Liver (tissue), 9 donors: ENCODE measurements around the gene RARS2. TPM values are rescaled to one million over a fixed set of nuclear protein-coding genes. Genes with fewer than 3 reads are reported as not detected.

Experiments used
- DNase-seq: peaks from one replicate; pipeline ENCODE4 v3.0.0-alpha.2; 2017; ENCODE audit warnings: low spot score
- H3K27ac ChIP-seq, 2 donors: one replicate each; pipeline ENCODE4 v1.7.0; 2013; ENCODE audit warnings: inconsistent platforms in 2 of 2, low read length in 2 of 2, control low read depth in 1 of 2, low read depth in 1 of 2, mild to moderate bottlenecking in 1 of 2
- H3K27me3 ChIP-seq, 4 donors: one replicate each; pipeline versions ENCODE4 v1.6.1 to v1.7.0; 2013; ENCODE audit warnings: low read length in 3 of 4, inconsistent platforms in 1 of 4, mild to moderate bottlenecking in 1 of 4, moderate library complexity in 1 of 4; ENCODE audit not compliant: control insufficient read depth in 4 of 4, insufficient read depth in 4 of 4
- H3K36me3 ChIP-seq, 4 donors: one replicate each; pipeline versions ENCODE4 v1.6.1 to v1.7.0; 2013; ENCODE audit warnings: low read length in 3 of 4, mild to moderate bottlenecking in 3 of 4, low read depth in 1 of 4, moderate library complexity in 1 of 4; ENCODE audit not compliant: control insufficient read depth in 4 of 4, insufficient read depth in 3 of 4
- H3K4me1 ChIP-seq, 4 donors: one replicate each; pipeline versions ENCODE4 v1.6.1 to v1.7.0; 2013; ENCODE audit warnings: low read length in 3 of 4, mild to moderate bottlenecking in 3 of 4, moderate library complexity in 1 of 4; ENCODE audit not compliant: control insufficient read depth in 4 of 4, insufficient read depth in 4 of 4
- H3K4me3 ChIP-seq, 3 donors: one replicate each; pipeline versions ENCODE4 v1.6.1 to v1.7.0; 2013; ENCODE audit warnings: low read length in 3 of 3, control low read depth in 1 of 3, low read depth in 1 of 3, mild to moderate bottlenecking in 1 of 3
- H3K9ac ChIP-seq, 2 donors: one replicate each; pipeline ENCODE4 v1.7.0; 2013; ENCODE audit warnings: low read length in 2 of 2, mild to moderate bottlenecking in 2 of 2, moderate library complexity in 2 of 2, control low read depth in 1 of 2, low read depth in 1 of 2
- H3K9me3 ChIP-seq, 4 donors: one replicate each; pipeline versions ENCODE4 v1.6.1 to v1.7.0; 2013; ENCODE audit warnings: low read length in 3 of 4; ENCODE audit not compliant: control insufficient read depth in 4 of 4
- EGR1 ChIP-seq, 2 donors: IDR thresholded peaks; 2 replicates each; pipeline ENCODE4 v1.6.1; 2016 to 2018; ENCODE audit warnings: antibody characterized with exemption in 2 of 2, low read depth in 2 of 2
- FOXA1 ChIP-seq: IDR thresholded peaks from 2 replicates; pipeline ENCODE4 v1.6.1; 2016; ENCODE audit warnings: antibody characterized with exemption
- FOXA2 ChIP-seq: IDR thresholded peaks from 2 replicates; pipeline ENCODE4 v1.6.1; 2016; ENCODE audit warnings: antibody characterized with exemption
- GABPA ChIP-seq, 2 donors: IDR thresholded peaks in 1 of 2; conservative IDR thresholded peaks in 1 of 2; 2 replicates each; pipeline ENCODE4 v1.6.1; 2016; ENCODE audit warnings: antibody characterized with exemption in 2 of 2, mild to moderate bottlenecking in 1 of 2, moderate library complexity in 1 of 2
- HNF4A ChIP-seq, 2 donors: conservative IDR thresholded peaks; 2 replicates each; pipeline ENCODE4 v1.6.1; 2016; ENCODE audit warnings: antibody characterized with exemption in 2 of 2, mild to moderate bottlenecking in 2 of 2
- HNF4G ChIP-seq: IDR thresholded peaks from 2 replicates; pipeline ENCODE4 v1.6.1; 2016; ENCODE audit warnings: antibody characterized with exemption
- JUND ChIP-seq, 2 donors: IDR thresholded peaks; 2 replicates each; pipeline ENCODE4 v1.6.1; 2016; ENCODE audit warnings: antibody characterized with exemption in 2 of 2
- NR2F2 ChIP-seq: IDR thresholded peaks from 2 replicates; pipeline ENCODE4 v1.6.1; 2016; ENCODE audit warnings: antibody characterized with exemption
- RAD21 ChIP-seq, 2 donors: IDR thresholded peaks; 2 replicates each; pipeline ENCODE4 v1.6.1; 2016; ENCODE audit warnings: antibody characterized with exemption in 2 of 2, mild to moderate bottlenecking in 2 of 2
- RXRA ChIP-seq, 2 donors: IDR thresholded peaks; 2 replicates each; pipeline ENCODE4 v1.6.1; 2017 to 2018; ENCODE audit warnings: antibody characterized with exemption in 2 of 2, mild to moderate bottlenecking in 1 of 2
- SP1 ChIP-seq: IDR thresholded peaks from 2 replicates; pipeline ENCODE4 v1.6.1; 2018; ENCODE audit warnings: antibody characterized with exemption, mild to moderate bottlenecking
- TAF1 ChIP-seq: conservative IDR thresholded peaks from 2 replicates; pipeline ENCODE4 v1.6.1; 2016; ENCODE audit warnings: antibody characterized with exemption, mild to moderate bottlenecking
- YY1 ChIP-seq: IDR thresholded peaks from 2 replicates; pipeline ENCODE4 v1.6.1; 2016; ENCODE audit warnings: antibody characterized with exemption, mild to moderate bottlenecking
- WGBS: extraction: QIAGEN DNeasy Blood & Tissue Kit; methylation state at CpG from one replicate; pipeline ENCODE4 v1.1.7; 2013; 5-methylcytosine and 5-hydroxymethylcytosine counted together
- polyA plus RNA-seq, 2 donors: library from polyadenylated mRNA; stranded (reverse) in 1 of 2; unstranded in 1 of 2; fragments of 200-250 nt in 1 of 2; fragments of >200 nt in 1 of 2; fragmentation: Nextera tagmentation in 1 of 2; extraction: Ambion mirVana in 1 of 2; gene quantifications; one replicate each; pipeline versions ENCODE4 v1.2.1 to v1.2.3, GENCODE V29; 2013 to 2015
- total RNA-seq, 2 donors: library from RNA; depleted of rRNA; stranded (reverse); fragments of >200 nt; gene quantifications; one replicate each; pipeline ENCODE4 v1.2.3, GENCODE V29; 2014
- TF ChIP-seq, protein P1 (sequence below): IDR thresholded peaks from 2 replicates; pipeline ENCODE4 v1.6.1; 2016; ENCODE audit warnings: antibody characterized with exemption
- TF ChIP-seq, protein P2 (sequence below): IDR thresholded peaks from 2 replicates; pipeline ENCODE4 v1.6.1; 2016; ENCODE audit warnings: antibody characterized with exemption
- TF ChIP-seq, protein P3 (sequence below): IDR thresholded peaks from 2 replicates; pipeline ENCODE4 v1.6.1; 2016; ENCODE audit warnings: antibody characterized with exemption
- TF ChIP-seq, protein P4 (sequence below): IDR thresholded peaks from 2 replicates; pipeline ENCODE4 v1.6.1; 2016; ENCODE audit warnings: antibody characterized with exemption, mild to moderate bottlenecking
- TF ChIP-seq, protein P5 (sequence below): fragments of 150-350 bp; IDR thresholded peaks from 2 replicates; pipeline ENCODE4 v1.5.1; 2017; ENCODE audit warnings: improper control_type of control experiment, low read depth, low read length; ENCODE audit not compliant: missing input control
- donor health status: healthy.
- donor health status: healthy.
- donor health status: healthy.
- donor health status: healthy.
- donor health status: healthy.

RARS2 gene
- total and polyA plus RNA-seq, 4 donors, result 10.9 to 19.2 (median 16.4) TPM

DNA sequence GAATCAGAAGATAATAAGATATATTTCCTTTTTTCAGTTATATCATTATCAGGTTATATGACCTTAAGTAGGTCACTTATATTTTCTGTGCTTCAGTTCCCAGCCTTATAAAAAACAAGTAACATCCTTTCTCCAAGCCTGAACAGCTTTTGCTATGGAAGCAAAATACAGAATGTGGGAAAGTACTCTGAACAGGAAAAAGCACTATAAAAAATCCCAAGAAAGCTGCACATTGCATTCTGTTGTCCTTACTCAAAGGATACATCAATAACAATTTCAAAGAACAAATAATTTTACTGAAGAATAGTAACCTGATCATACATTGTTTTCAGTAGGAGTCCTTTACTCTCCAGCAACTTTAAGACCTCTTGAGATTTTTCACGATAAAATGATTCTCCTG is 60.6 kb downstream of the RARS2 start:
- TF ChIP-seq, protein P1, sequence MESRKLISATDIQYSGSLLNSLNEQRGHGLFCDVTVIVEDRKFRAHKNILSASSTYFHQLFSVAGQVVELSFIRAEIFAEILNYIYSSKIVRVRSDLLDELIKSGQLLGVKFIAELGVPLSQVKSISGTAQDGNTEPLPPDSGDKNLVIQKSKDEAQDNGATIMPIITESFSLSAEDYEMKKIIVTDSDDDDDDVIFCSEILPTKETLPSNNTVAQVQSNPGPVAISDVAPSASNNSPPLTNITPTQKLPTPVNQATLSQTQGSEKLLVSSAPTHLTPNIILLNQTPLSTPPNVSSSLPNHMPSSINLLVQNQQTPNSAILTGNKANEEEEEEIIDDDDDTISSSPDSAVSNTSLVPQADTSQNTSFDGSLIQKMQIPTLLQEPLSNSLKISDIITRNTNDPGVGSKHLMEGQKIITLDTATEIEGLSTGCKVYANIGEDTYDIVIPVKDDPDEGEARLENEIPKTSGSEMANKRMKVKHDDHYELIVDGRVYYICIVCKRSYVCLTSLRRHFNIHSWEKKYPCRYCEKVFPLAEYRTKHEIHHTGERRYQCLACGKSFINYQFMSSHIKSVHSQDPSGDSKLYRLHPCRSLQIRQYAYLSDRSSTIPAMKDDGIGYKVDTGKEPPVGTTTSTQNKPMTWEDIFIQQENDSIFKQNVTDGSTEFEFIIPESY, result no peak
- TF ChIP-seq GABPA (IDR thresholded peaks at IDR 0.05 in 1 of 2, conservative IDR thresholded peaks at IDR 0.05 in 1 of 2), result no peak
- TF ChIP-seq HNF4A (conservative IDR thresholded peaks at IDR 0.05), result no peak
- TF ChIP-seq SP1, result no peak
- no peak for TF ChIP-seq NR2F2
- no peak for TF ChIP-seq YY1
- TF ChIP-seq, protein P2, sequence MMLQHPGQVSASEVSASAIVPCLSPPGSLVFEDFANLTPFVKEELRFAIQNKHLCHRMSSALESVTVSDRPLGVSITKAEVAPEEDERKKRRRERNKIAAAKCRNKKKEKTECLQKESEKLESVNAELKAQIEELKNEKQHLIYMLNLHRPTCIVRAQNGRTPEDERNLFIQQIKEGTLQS, result no peak
- no peak for TF ChIP-seq TAF1
- no peak for TF ChIP-seq JUND (IDR thresholded peaks at IDR 0.05)
- no peak for TF ChIP-seq EGR1 (IDR thresholded peaks at IDR 0.05; ENCODE audit: low read depth in 2 of 2)
- no peak for TF ChIP-seq FOXA1
- no peak for TF ChIP-seq RAD21 (IDR thresholded peaks at IDR 0.05)
- TF ChIP-seq RXRA (IDR thresholded peaks at IDR 0.05), result no peak
- TF ChIP-seq FOXA2, result no peak
- TF ChIP-seq HNF4G, result no peak
- TF ChIP-seq, protein P3, sequence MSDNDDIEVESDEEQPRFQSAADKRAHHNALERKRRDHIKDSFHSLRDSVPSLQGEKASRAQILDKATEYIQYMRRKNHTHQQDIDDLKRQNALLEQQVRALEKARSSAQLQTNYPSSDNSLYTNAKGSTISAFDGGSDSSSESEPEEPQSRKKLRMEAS, result no peak
- 91% methylated on average over 1 of the region's 1 CpG for WGBS
- Histone ChIP-seq H3K27ac (no peak overlapping the region), H3K4me1 (peaks cover 0 to 7% (median 4%) of the 10 kb centered on the region in 4 donors), H3K9ac (no peak overlapping the region), H3K9me3 (no peaks in the 10 kb centered on the region), H3K4me3 (no peak overlapping the region), H3K36me3 (peaks cover 5 to 20% (median 13%) of the 10 kb centered on the region in 4 donors), H3K27me3 (no peaks in the 10 kb centered on the region)
- DNase-seq, result no peak

DNA sequence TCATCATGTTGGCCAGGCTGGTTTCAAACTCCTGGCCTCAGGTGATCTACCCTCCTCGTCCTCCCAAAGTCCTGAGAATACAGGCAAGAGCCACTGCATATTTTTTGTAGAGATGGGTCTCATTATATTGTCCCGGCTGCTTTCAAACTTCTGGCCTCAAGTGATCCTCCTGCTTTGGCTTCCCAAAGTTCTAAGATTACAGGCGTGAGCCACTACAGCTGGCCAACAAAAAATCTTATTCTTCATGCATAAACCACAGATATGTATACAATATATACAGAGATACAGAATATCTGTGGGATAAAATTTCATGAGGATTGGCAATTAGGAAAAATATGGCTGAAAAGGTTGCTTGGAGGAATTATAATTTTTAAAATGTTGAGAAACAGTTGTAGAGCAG is 67.1 kb downstream of the RARS2 start:
- Histone ChIP-seq H3K27me3 (no peaks in the 10 kb centered on the region), H3K4me1 (no peaks in the 10 kb centered on the region), H3K9me3 (no peaks in the 10 kb centered on the region), H3K4me3 (no peak overlapping the region), H3K36me3 (peaks cover 8 to 32% (median 17%) of the 10 kb centered on the region in 4 donors), H3K27ac (no peak overlapping the region), H3K9ac (no peak overlapping the region)
- WGBS, result over 99% methylated on average over 3 of the region's 3 CpGs
- DNase-seq, result no peak
- no peak for TF ChIP-seq HNF4A (conservative IDR thresholded peaks at IDR 0.05)
- no peak for TF ChIP-seq FOXA1
- TF ChIP-seq, protein P4, sequence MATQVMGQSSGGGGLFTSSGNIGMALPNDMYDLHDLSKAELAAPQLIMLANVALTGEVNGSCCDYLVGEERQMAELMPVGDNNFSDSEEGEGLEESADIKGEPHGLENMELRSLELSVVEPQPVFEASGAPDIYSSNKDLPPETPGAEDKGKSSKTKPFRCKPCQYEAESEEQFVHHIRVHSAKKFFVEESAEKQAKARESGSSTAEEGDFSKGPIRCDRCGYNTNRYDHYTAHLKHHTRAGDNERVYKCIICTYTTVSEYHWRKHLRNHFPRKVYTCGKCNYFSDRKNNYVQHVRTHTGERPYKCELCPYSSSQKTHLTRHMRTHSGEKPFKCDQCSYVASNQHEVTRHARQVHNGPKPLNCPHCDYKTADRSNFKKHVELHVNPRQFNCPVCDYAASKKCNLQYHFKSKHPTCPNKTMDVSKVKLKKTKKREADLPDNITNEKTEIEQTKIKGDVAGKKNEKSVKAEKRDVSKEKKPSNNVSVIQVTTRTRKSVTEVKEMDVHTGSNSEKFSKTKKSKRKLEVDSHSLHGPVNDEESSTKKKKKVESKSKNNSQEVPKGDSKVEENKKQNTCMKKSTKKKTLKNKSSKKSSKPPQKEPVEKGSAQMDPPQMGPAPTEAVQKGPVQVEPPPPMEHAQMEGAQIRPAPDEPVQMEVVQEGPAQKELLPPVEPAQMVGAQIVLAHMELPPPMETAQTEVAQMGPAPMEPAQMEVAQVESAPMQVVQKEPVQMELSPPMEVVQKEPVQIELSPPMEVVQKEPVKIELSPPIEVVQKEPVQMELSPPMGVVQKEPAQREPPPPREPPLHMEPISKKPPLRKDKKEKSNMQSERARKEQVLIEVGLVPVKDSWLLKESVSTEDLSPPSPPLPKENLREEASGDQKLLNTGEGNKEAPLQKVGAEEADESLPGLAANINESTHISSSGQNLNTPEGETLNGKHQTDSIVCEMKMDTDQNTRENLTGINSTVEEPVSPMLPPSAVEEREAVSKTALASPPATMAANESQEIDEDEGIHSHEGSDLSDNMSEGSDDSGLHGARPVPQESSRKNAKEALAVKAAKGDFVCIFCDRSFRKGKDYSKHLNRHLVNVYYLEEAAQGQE, result no peak
- no peak for TF ChIP-seq EGR1 (IDR thresholded peaks at IDR 0.05; ENCODE audit: low read depth in 2 of 2)
- TF ChIP-seq, protein P5, sequence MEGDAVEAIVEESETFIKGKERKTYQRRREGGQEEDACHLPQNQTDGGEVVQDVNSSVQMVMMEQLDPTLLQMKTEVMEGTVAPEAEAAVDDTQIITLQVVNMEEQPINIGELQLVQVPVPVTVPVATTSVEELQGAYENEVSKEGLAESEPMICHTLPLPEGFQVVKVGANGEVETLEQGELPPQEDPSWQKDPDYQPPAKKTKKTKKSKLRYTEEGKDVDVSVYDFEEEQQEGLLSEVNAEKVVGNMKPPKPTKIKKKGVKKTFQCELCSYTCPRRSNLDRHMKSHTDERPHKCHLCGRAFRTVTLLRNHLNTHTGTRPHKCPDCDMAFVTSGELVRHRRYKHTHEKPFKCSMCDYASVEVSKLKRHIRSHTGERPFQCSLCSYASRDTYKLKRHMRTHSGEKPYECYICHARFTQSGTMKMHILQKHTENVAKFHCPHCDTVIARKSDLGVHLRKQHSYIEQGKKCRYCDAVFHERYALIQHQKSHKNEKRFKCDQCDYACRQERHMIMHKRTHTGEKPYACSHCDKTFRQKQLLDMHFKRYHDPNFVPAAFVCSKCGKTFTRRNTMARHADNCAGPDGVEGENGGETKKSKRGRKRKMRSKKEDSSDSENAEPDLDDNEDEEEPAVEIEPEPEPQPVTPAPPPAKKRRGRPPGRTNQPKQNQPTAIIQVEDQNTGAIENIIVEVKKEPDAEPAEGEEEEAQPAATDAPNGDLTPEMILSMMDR, result no peak
- TF ChIP-seq RXRA (IDR thresholded peaks at IDR 0.05), result no peak
- TF ChIP-seq TAF1, result no peak
- no peak for TF ChIP-seq JUND (IDR thresholded peaks at IDR 0.05)
- TF ChIP-seq GABPA (IDR thresholded peaks at IDR 0.05 in 1 of 2, conservative IDR thresholded peaks at IDR 0.05 in 1 of 2), result no peak
- TF ChIP-seq FOXA2, result no peak
- no peak for TF ChIP-seq HNF4G
- TF ChIP-seq, protein P3, result no peak
- TF ChIP-seq, protein P1, result no peak
- no peak for TF ChIP-seq NR2F2
- no peak for TF ChIP-seq SP1
